ENCODE results near the gene IVNS1ABP. TPM values are rescaled to one million over a fixed set of nuclear protein-coding genes. Genes with fewer than 3 reads are reported as not detected.

IVNS1ABP gene
- total and polyA plus RNA-seq, 9 of the 15 experiments (the other 6 are each of a cell fraction or from before 2014, with no cell fraction given), result 30.6 to 126 (median 77.7) TPM

DNA sequence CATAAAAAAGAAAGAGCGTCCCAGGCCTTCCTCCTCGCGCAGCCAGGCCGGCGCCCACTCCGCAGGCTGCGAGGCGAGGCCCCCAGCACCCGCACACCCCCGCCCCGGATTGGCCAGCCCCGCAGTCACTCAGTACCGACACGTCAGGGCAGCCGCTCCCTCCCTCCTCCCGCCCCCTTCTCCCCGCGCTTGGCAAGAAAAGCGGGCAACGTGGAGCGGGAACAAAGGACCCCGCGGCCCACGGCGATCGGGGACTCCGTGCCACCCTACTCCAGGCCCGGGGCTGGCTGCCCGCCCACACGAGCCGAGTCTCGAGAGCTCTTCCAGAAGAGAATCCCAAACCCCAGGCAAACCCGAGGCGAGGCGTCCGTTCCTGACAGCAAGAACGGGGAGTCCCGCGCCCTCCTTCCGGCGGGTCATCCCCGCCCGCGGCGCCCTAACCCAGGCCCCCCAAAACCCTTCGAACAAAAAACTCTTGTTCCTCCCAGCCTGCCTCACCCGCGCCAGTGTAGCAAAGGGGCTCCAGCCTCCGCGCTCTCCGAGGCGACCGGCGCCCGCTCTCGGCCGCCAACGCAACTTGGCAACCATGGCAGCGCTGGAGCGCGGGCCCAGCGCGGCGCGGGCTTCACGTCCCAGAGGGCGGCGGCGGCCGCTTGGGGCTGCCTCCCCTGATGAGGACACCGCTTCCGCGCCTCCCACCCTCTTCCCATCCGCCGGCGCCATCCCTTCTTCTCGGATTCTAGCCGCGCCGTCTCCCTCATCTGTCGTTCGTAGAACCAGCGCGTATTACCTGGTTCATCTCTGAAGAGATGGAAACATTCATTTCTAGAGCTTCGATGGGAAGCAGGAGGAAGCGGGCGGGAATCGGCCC, 645 bp downstream of the IVNS1ABP start (continued):
- TF ChIP-seq, protein P1, sequence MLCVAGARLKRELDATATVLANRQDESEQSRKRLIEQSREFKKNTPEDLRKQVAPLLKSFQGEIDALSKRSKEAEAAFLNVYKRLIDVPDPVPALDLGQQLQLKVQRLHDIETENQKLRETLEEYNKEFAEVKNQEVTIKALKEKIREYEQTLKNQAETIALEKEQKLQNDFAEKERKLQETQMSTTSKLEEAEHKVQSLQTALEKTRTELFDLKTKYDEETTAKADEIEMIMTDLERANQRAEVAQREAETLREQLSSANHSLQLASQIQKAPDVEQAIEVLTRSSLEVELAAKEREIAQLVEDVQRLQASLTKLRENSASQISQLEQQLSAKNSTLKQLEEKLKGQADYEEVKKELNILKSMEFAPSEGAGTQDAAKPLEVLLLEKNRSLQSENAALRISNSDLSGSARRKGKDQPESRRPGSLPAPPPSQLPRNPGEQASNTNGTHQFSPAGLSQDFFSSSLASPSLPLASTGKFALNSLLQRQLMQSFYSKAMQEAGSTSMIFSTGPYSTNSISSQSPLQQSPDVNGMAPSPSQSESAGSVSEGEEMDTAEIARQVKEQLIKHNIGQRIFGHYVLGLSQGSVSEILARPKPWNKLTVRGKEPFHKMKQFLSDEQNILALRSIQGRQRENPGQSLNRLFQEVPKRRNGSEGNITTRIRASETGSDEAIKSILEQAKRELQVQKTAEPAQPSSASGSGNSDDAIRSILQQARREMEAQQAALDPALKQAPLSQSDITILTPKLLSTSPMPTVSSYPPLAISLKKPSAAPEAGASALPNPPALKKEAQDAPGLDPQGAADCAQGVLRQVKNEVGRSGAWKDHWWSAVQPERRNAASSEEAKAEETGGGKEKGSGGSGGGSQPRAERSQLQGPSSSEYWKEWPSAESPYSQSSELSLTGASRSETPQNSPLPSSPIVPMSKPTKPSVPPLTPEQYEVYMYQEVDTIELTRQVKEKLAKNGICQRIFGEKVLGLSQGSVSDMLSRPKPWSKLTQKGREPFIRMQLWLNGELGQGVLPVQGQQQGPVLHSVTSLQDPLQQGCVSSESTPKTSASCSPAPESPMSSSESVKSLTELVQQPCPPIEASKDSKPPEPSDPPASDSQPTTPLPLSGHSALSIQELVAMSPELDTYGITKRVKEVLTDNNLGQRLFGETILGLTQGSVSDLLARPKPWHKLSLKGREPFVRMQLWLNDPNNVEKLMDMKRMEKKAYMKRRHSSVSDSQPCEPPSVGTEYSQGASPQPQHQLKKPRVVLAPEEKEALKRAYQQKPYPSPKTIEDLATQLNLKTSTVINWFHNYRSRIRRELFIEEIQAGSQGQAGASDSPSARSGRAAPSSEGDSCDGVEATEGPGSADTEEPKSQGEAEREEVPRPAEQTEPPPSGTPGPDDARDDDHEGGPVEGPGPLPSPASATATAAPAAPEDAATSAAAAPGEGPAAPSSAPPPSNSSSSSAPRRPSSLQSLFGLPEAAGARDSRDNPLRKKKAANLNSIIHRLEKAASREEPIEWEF (CRISPR knock-in tag; IDR thresholded peaks at IDR 0.05), result no peak
- TF ChIP-seq NCOA6 (IDR thresholded peaks at IDR 0.05), result no peak
- no peak for TF ChIP-seq KDM5B (IDR thresholded peaks at IDR 0.05; ENCODE audit: insufficient replicate concordance, low read depth, low read length)
- TF ChIP-seq CAMTA2 (CRISPR knock-in tag; conservative IDR thresholded peaks at IDR 0.05), result no peak
- TF ChIP-seq, protein P2, sequence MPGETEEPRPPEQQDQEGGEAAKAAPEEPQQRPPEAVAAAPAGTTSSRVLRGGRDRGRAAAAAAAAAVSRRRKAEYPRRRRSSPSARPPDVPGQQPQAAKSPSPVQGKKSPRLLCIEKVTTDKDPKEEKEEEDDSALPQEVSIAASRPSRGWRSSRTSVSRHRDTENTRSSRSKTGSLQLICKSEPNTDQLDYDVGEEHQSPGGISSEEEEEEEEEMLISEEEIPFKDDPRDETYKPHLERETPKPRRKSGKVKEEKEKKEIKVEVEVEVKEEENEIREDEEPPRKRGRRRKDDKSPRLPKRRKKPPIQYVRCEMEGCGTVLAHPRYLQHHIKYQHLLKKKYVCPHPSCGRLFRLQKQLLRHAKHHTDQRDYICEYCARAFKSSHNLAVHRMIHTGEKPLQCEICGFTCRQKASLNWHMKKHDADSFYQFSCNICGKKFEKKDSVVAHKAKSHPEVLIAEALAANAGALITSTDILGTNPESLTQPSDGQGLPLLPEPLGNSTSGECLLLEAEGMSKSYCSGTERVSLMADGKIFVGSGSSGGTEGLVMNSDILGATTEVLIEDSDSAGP (CRISPR knock-in tag; IDR thresholded peaks at IDR 0.05), result no peak
- no peak for TF ChIP-seq SLC30A9 (CRISPR knock-in tag; IDR thresholded peaks at IDR 0.05)
- TF ChIP-seq GTF2F1 (IDR thresholded peaks at IDR 0.05; ENCODE audit: low read depth, low read length), result no peak
- TF ChIP-seq DACH1 (IDR thresholded peaks at IDR 0.05; ENCODE audit: partially characterized antibody), result no peak
- 0 out of 2 replicates have a peak, but pooled peaks have one; percentile 4 for TF ChIP-seq CEBPG (CRISPR knock-in tag; IDR thresholded peaks at IDR 0.05)
- TF ChIP-seq CEBPG (tag; conservative IDR thresholded peaks at IDR 0.05 in 1 of 2, IDR thresholded peaks at IDR 0.05 in 1 of 2), result no peak
- no peak for TF ChIP-seq RFX7 (CRISPR knock-in tag; IDR thresholded peaks at IDR 0.05)
- no peak for TF ChIP-seq ZNF830 (CRISPR knock-in tag; IDR thresholded peaks at IDR 0.05)
- TF ChIP-seq, protein P3, sequence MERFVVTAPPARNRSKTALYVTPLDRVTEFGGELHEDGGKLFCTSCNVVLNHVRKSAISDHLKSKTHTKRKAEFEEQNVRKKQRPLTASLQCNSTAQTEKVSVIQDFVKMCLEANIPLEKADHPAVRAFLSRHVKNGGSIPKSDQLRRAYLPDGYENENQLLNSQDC (CRISPR knock-in tag; IDR thresholded peaks at IDR 0.05), result no peak
- TF ChIP-seq ZBED1 (IDR thresholded peaks at IDR 0.05), result no peak
- peak; percentile 6; the same call in 1 of the 2 replicates for TF ChIP-seq HCFC1 (IDR thresholded peaks at IDR 0.05; ENCODE audit: low read depth, low read length)
- TF ChIP-seq RBM15 (IDR thresholded peaks at IDR 0.05; ENCODE audit: insufficient read depth, low read length), result no peak
- no peak for TF ChIP-seq STAT6 (CRISPR knock-in tag; IDR thresholded peaks at IDR 0.05)
- no peak for TF ChIP-seq TAF7 (tag; IDR thresholded peaks at IDR 0.05)
- TF ChIP-seq ZNF436 (CRISPR knock-in tag; IDR thresholded peaks at IDR 0.05), result no peak
